Osteocyte (in vitro differentiated cells): ENCODE measurements around the gene APBA2. TPM values are rescaled to one million over a fixed set of nuclear protein-coding genes. Genes with fewer than 3 reads are reported as not detected.

Source experiments
- DNase-seq: peaks from one replicate; pipeline ENCODE4 v3.0.0; 2021; ENCODE audit warnings: mixed read lengths; ENCODE audit not compliant: unreplicated experiment; ENCODE audit errors: extremely low spot score
- H3K27ac Mint-ChIP-seq: one replicate; pipeline ENCODE4 v1.8.0; 2021; ENCODE audit warnings: mild to moderate bottlenecking, mixed read lengths; ENCODE audit not compliant: unreplicated experiment
- H3K27me3 Mint-ChIP-seq: one replicate; pipeline ENCODE4 v1.8.0; 2021; ENCODE audit warnings: mixed read lengths; ENCODE audit not compliant: unreplicated experiment
- H3K36me3 Mint-ChIP-seq: one replicate; pipeline ENCODE4 v1.8.0; 2021; ENCODE audit warnings: mixed read lengths; ENCODE audit not compliant: unreplicated experiment
- H3K4me1 Mint-ChIP-seq: one replicate; pipeline ENCODE4 v1.8.0; 2021; ENCODE audit warnings: mixed read lengths; ENCODE audit not compliant: unreplicated experiment
- H3K4me3 Mint-ChIP-seq: one replicate; pipeline ENCODE4 v1.8.0; 2021; ENCODE audit warnings: mild to moderate bottlenecking, moderate library complexity, mixed read lengths; ENCODE audit not compliant: unreplicated experiment
- H3K9me3 Mint-ChIP-seq: one replicate; pipeline ENCODE4 v1.8.0; 2021; ENCODE audit warnings: mixed read lengths; ENCODE audit not compliant: unreplicated experiment
- CTCF ChIP-seq: fragments of 200-600 bp; sonication (generic); IDR thresholded peaks from 2 replicates; pipeline ENCODE4 v1.5.0; 2021; ENCODE audit warnings: antibody characterized with exemption, mild to moderate bottlenecking, moderate library complexity
- total RNA-seq: library from RNA; stranded (reverse); gene quantifications from 2 replicates; pipeline ENCODE4 v1.2.1, GENCODE V29; 2021

APBA2 gene
- total RNA-seq, 1 donor from 2014 or later: 23.5 TPM

DNA sequence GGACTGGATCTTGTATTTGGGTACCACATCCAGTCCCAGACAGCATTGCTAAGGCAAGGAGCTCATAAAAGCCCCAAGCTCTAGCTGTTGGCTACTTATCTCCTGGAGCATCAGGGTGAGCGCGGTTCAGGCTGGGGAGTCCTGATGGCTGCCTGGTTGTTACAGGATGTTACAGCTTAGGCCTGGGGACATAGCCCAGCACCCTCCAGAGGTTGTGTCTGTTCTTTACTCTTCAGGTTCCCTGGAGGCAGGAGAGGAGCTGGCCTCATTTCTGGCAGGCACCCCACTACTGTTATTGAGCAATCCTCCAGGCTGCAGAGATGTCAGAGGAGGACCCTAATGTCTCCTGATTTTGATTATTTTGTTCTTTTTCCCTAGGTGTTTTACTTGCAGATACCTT lies 26.6 kb downstream of the APBA2 start:
- H3K4me1 Mint-ChIP-seq: peaks cover 2% of the 10 kb centered on the region
- DNase-seq: no peak
- TF ChIP-seq CTCF: no peak

GRCh38 chr15:28913171-28913765 lies 27.5 kb downstream of the APBA2 start:
- no peak for DNase-seq

More for the DNA sequence above, 26.6 kb downstream of the APBA2 start:
- H3K36me3 Mint-ChIP-seq: no peaks in the 10 kb centered on the region
- no peaks in the 10 kb centered on the region for H3K27me3 Mint-ChIP-seq
- no peaks in the 10 kb centered on the region for H3K9me3 Mint-ChIP-seq
- H3K27ac Mint-ChIP-seq: no peak overlapping the region
- H3K4me3 Mint-ChIP-seq: no peak overlapping the region

DNA sequence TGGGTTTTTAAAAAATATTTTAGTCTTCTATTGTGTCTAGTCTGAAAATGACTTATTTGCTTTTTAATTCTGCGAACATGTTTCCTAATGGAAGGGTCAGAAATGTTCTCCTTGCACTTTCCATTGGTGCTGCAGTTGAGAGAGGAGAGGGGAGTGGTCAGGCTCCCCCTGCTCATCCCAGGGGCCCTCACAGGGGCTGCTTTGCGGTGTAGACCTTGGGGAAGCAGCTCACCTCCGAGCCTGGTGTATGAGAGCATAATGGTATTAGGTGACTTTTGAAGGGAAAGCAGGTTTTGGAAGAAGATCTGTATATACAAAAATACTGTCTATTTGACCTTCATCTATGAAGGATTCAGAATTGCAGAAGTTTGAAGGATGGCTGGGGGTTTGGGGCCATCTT lies 28.3 kb downstream of the APBA2 start:
- peaks cover 2% of the 10 kb centered on the region for H3K4me1 Mint-ChIP-seq
- no peak for DNase-seq
- H3K4me3 Mint-ChIP-seq: no peak overlapping the region
- H3K9me3 Mint-ChIP-seq: no peaks in the 10 kb centered on the region
- H3K27me3 Mint-ChIP-seq: no peaks in the 10 kb centered on the region
- H3K27ac Mint-ChIP-seq: no peak overlapping the region
- H3K36me3 Mint-ChIP-seq: no peaks in the 10 kb centered on the region
- no peak for TF ChIP-seq CTCF

More at GRCh38 chr15:28913171-28913765, 27.5 kb downstream of the APBA2 start:
- Mint-ChIP-seq H3K9me3 (no peaks in the 10 kb centered on the region), H3K27me3 (no peaks in the 10 kb centered on the region), H3K27ac (no peak overlapping the region), H3K4me1 (peaks cover 2% of the 10 kb centered on the region), H3K36me3 (no peaks in the 10 kb centered on the region), H3K4me3 (no peak overlapping the region)
- peak; percentile 24 for TF ChIP-seq CTCF

DNA sequence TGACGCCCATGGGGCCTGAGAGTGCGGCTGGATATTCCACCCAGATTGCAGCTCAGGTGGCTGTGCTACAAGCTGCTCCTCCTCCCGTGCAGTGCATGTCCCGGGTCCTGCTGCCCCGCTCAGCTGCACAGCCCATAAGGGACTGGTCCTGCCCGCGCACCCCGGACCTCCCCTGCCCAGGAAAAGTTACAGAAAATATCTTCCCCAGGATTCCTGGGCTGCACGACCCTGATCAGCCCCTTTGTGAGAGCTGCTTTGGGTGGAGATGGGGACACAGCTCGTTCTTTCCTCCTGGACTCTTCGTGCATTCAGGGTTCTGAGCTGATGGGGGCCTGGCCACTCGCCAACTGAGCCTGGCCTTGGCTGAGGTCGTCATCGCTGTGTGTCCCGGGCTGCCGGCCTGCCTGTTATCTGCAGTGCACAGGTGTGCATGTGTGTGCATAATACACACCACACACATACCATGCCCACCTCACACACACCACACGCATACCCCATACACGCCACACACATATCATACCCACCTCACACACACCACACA lies 28.8 kb downstream of the APBA2 start:
- Mint-ChIP-seq H3K4me3 (no peak overlapping the region), H3K27me3 (no peaks in the 10 kb centered on the region), H3K9me3 (no peaks in the 10 kb centered on the region), H3K27ac (no peak overlapping the region), H3K4me1 (peaks cover 2% of the 10 kb centered on the region), H3K36me3 (no peaks in the 10 kb centered on the region)
- TF ChIP-seq CTCF: no peak
- DNase-seq: no peak

- DNase-seq: no peak
- Mint-ChIP-seq H3K27ac (no peak overlapping the region), H3K27me3 (no peaks in the 10 kb centered on the region), H3K9me3 (no peaks in the 10 kb centered on the region), H3K4me3 (no peak overlapping the region), H3K36me3 (no peaks in the 10 kb centered on the region), H3K4me1 (peaks cover 2% of the 10 kb centered on the region)
- TF ChIP-seq CTCF: no peak
Measured at GRCh38 chr15:28915041-28915810, 29.5 kb downstream of the APBA2 start.
